WI38 (cell line): ENCODE measurements around the gene GRM5.
"Not testable (repeated sequence)": the region's sequence is repeated elsewhere in the genome, so short reads cannot be mapped to it uniquely, and the experiment has no call there.

ENCODE experiments used
- H3K4me3 ChIP-seq: 2 replicates; pipeline ENCODE4 v1.5.1; 2011; ENCODE audit warnings: low read depth, mild to moderate bottlenecking, control low read depth, low read length
- TF ChIP-seq, protein P1 (sequence below): IDR thresholded peaks from 2 replicates; pipeline ENCODE4 v1.5.1; 2012; ENCODE audit warnings: low read depth, mild to moderate bottlenecking, control low read depth, low read length

The GRM5 gene

DNA sequence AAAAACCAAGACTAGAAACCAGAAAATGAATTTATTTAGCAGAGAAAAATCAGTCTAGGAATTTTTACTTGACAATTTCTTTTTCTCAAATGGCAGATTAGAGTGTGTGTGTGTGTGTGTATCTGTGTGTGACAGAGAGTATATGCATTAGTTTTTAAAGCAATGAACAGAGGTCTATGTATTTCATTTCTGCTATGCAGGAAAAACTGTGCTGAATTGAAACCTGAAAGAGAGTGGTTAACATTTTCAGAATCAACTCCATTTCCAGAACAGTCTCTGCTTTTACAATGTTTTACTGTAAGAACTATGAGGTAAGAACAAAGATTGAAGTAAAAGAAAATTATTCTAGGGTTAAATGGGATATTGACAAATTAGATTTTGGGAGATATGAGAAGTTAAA, 114.8 kb downstream of the GRM5 start:
- H3K4me3 ChIP-seq = no peak overlapping the region
- TF ChIP-seq, protein P1, sequence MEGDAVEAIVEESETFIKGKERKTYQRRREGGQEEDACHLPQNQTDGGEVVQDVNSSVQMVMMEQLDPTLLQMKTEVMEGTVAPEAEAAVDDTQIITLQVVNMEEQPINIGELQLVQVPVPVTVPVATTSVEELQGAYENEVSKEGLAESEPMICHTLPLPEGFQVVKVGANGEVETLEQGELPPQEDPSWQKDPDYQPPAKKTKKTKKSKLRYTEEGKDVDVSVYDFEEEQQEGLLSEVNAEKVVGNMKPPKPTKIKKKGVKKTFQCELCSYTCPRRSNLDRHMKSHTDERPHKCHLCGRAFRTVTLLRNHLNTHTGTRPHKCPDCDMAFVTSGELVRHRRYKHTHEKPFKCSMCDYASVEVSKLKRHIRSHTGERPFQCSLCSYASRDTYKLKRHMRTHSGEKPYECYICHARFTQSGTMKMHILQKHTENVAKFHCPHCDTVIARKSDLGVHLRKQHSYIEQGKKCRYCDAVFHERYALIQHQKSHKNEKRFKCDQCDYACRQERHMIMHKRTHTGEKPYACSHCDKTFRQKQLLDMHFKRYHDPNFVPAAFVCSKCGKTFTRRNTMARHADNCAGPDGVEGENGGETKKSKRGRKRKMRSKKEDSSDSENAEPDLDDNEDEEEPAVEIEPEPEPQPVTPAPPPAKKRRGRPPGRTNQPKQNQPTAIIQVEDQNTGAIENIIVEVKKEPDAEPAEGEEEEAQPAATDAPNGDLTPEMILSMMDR = no peak

- not testable (repeated sequence) for H3K4me3 ChIP-seq
Measured at GRCh38 chr11:88948908-88949307, 116.9 kb downstream of the GRM5 start.

DNA sequence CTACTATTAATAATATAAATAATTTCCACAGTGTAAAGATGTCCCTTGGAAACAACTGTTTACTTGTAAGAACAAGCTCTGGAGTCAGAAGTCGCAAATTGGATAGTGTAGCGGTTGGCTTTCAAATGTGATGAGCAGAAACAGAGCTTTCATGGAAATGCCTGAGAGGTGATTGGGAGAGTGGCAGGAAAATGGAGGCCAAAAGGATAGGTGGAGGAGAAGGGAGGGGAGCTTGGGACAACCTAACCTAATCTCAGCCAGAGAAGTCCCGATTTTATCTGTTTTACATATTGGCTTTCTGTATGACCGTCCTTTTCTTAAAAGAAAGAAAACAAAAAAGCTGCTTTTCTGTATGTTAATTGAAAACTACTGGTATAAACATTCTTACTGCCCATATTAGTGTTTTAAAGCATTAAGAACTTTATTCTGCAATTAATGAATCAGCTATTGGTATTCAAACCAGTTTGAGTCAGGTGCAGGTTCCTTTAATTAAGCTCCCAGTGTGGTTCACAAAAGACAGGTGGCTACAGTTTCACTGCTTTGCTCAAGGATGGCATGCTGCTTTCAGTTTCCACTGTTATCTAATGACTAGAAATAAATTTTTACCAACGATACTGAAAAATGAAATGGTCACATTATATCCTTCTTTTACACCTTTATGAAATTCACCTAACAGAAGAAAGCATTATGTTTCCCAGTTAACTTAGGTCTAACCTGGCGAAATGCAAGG, 117.8 kb downstream of the GRM5 start:
- H3K4me3 ChIP-seq = not testable (repeated sequence)

DNA sequence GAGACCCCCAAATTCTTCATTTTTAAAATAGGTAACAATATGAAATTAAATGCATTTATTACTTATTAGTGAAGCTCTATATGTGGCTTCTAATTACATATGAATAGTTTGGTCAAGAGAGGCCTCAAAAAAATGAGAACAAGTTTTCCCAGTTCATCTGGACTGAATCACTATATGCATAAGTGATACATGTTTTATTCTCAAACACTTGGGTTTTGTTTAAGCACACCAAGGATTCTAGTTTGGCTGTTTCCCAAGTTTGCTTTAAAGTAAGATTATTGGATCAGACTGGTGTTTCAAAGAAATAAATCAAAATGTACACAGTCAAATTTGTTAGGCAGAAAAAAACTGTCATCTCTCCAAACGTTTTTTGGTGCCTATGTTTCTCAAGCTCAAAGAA, 136.1 kb downstream of the GRM5 start:
- not testable (repeated sequence) for H3K4me3 ChIP-seq

- not testable (repeated sequence) for H3K4me3 ChIP-seq
Measured at GRCh38 chr11:88917065-88917464, 148.7 kb downstream of the GRM5 start.

- TF ChIP-seq, protein P1 = no peak
- H3K4me3 ChIP-seq = no peak overlapping the region
Measured at GRCh38 chr11:88909500-88909899, 156.3 kb downstream of the GRM5 start.

DNA sequence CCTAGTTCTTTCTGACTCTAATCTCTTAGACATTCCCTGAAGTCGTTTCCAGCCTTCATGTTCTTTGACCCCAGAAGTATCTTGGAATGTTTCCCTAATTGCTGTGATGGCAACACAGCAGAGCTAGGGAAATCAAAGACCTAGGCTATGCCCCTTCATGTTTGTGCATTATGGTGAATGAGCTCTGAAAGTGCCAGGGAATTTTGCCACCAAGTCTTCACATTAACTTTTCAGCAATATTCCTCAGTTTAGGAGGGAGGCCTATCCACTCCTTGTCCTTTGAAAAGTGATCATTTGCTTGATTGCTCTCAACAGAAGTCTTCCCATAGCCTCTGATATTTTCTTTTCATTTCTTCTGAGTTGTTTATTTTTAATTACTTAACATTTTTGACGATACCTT, 164.3 kb downstream of the GRM5 start:
- not testable (repeated sequence) for H3K4me3 ChIP-seq

GRCh38 chr11:88888855-88889254, 176.9 kb downstream of the GRM5 start:
- H3K4me3 ChIP-seq = not testable (repeated sequence)

DNA sequence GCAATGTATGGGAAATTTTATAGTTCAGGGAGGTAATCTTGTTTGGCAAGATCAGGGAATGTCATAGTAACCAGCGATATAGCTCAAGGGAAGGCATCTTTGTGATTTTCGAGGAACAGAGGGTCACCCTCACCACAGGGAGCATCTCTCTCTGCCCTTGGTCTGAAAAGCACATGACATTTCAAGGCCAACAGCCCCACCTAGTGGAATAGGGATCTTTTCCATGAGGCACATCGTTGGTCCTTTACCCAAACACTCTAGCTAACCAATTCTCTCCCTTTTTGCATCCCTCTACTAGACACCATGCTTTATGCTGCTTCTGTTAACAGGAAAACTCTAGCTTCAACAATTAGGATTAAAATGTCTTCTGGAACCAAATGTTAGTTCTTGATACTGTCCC, 179.0 kb downstream of the GRM5 start:
- no peak overlapping the region for H3K4me3 ChIP-seq
- TF ChIP-seq, protein P1 = peak; percentile 36

- not testable (repeated sequence) for H3K4me3 ChIP-seq
Measured at GRCh38 chr11:88882800-88883199, 183.0 kb downstream of the GRM5 start.

DNA sequence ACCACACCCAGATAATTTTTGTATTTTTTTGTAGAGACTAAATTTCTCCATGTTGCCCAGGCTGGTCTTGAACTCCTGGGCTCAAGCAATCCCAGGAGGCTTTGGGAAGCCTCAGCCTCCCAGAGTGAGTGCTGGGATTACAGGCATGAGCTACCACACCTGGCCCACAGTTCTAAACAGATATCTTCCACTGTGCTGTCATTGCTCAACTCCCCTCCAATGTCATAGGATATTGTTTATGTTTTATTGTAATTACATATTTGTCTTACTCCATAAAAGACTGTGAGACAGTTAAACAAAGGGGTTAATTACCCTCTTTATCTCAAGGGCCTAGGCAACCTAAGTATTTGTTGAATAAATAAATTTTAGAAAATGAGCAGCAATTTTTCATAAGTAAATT, 204.2 kb downstream of the GRM5 start:
- TF ChIP-seq, protein P1 = no peak
- no peak overlapping the region for H3K4me3 ChIP-seq

GRCh38 chr11:88860431-88860830, 205.4 kb downstream of the GRM5 start:
- not testable (repeated sequence) for H3K4me3 ChIP-seq

- not testable (repeated sequence) for H3K4me3 ChIP-seq
Measured at GRCh38 chr11:88853963-88854362, 211.8 kb downstream of the GRM5 start.

- H3K4me3 ChIP-seq = not testable (repeated sequence)
Measured at GRCh38 chr11:88851547-88851946, 214.2 kb downstream of the GRM5 start.

DNA sequence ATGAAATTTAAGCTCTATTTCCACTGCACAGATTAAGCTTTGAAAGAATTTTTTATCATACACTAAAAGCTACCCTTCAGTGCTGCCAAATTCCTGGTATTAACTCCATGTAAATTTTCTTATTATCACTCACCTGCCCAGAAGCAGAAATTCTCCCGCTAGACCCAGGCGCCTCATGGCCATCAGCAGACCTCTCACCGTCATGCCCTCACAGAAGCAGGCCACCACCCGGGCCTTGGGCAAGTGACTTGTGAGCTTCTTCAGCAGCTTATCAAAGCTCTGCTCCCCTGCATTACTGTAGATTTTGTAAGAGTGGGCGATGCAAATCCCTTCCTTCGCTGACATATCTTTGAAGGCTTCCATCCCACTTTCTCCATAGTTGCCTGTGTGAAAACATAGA, 216.0 kb downstream of the GRM5 start:
- H3K4me3 ChIP-seq = not testable (repeated sequence)
